ENCODE measurements around the gene FOSB.
A peak's percentile ranks its signal among the peaks of the same experiment; 100 is the strongest.

Gene FOSB

DNA sequence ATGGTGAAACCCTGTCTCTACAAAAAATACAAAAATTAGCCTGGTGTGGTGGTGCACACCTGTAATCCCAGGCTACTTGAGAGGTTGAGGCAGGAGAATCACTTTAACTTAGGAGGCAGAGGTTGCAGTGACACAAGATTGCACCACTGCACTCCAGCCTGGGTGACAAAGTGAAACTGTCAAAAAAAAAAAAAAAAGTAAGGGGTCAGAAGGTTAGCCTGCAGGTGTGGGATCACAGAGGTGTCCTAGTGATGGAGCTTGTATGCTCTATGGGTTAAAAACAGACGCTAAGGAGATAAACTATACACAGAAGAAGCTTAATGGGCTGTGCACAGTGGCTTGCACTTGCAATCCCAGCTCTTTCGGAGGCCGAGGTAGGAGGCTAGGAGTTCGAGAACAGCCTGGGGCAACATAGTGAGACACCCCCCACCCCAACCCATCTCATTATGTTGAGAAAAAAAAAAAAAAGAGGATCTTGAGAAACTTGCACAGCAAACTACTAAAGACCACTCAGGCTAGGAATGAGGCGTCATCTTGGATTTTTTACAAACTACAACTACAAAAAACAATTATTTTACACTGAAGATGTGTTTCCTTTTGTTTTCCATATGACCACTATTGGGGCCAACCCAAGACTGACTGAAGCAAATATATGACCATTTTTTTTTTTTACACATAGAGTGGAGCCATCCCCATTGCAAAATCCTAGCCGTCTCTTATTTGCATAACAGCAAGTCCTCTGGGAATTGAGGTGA, 7.9 kb downstream of the FOSB start:
- intact Hi-C loops (cut with DNase I): no loop called here
- no peak for DNase-seq

DNA sequence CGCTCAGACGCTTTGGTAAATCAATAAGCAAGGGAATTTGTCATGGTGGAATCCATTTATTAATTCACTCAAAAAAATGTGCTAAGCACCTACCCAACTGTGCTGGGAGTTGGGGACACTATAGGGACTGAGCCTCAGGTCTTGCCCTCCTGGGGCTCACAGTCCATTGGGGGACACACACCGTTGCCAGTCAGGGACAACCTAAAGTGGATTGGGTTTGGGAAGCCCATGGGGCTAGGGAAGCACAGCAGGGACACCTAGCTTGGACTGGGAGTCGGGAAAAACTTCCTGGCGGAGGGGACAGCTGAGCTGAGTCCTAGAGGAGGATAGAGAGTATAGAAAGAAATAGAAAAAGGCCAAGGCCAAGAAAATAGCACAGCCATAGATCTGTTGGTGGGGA, 8.5 kb downstream of the FOSB start:
- intact Hi-C loops (cut with DNase I): no loop called here
- DNase-seq: no peak

DNA sequence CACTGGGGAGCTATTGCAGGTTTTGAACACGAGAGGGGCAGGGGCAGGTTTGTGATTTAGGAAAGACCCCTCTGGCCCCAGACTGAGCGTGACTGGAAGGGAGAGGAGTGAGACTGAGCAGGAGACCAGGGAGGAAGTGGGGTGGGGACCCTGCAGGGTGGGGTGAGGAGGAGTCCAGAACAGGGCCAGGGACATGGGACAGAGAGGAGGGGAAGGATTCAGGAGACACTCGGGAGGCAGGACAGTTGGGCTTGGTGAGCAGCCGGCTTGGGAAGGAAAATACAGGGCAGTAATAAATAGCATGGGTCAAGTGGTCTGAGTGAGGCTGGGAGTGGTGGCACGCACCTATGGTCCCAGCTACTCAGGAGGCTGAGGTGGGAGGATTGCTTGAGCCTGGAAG, 9.4 kb downstream of the FOSB start:
- intact Hi-C loops (cut with DNase I): no loop called here
- no peak for DNase-seq

DNA sequence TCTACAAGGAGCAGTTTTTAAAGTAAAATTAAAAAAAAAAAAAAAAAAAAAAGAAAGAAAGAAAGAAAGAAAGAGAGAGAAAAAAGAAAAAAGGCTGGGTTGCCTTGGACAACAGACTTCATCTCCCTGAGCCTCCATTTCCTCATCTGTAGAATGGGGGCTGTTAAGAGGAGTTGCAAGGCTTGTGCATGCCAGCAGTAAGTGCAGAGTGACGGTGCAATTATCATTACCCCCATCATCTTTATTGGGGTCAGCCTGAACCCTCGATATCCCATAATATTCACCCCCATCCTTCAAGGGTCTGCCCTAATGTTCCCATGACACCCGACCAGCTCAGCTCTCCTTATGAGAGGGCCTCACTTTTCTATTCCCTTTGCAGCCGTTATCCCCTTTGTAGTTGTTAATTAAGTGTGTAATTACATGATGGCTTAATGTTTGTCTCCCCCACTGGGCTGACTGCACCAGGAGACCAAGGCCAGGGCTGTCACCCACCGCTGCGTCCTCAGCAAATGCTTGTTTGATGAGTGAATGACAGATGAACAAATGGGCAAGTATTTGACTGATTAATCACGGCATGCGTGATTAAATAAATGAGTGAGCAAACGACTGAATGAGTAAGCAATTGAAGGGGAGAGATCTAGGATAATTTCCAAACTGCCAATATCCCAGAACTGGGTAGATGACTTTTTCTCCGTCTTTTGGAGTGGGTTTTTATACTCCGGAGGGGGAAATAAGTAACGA, 10.1 kb downstream of the FOSB start:
- intact Hi-C loops (cut with DNase I): loop anchor here (2.0 kb wide), 1 partner anchor 39 kb away; no protein-coding TSS in a partner anchor
- DNase-seq: peak in 2 of 42 donors; percentile 29 to 39

DNA sequence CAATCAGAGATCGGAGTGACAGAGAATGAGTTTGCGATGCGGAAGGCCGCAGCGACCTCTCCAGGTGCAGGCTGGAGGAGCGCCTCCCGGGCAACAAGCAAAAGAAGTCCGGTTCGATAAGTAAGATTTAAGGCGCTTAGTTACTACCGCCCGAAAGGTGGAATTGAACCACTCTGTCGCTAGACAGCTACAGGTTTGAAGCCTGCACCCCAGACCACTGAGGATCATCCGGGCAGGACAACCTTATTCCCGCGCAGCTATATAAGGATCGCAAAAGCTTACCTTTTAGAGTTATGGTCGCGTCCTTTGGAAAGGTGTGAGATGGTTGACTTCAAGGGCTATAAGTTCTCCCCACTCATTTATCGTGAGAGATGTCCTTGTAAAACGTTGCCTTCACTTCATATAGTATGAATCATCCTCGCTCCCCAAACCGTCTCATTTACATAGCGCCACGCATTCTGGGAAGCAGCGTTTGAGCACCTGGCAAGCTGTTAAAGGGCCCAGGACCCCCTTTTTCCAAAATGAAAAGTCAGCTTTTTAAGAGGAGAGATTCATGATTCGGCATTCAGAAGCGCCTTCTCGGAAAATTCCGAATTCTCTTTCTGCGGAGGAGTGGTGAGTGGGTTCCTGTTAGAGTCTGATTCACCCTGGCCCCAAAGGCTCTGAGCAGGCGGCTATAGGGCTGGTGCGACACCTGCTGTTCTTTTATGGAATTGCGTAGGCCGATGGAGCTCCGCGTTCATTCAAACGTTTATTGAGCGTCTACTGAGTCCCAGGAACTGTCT, 10.8 kb downstream of the FOSB start:
- intact Hi-C loops (cut with DNase I): loop anchor here (2.0 kb wide), 1 partner anchor 40 kb away; no protein-coding TSS in a partner anchor
- DNase-seq: peak; percentile 73 to 94 (median 87)

DNA sequence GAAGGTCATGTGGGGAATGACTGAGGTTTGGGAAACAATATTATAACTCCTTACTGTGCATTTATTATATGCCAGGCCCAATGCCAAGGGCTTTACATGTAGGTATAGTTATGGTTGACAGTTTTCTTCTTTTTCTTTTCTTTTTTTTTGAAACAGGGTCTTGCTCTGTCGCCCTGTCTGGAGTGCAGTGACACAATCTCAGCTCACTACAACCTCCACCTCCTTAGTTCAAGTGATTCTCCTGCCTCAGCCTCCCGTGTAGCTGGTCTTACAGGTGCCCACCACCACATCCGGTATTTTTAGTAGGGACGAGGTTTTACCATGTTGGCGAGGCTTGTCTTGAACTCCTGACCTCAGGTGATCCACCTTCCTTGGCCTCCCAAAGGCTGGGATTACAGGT, 15.2 kb downstream of the FOSB start:
- no peak for DNase-seq
- intact Hi-C loops (cut with DNase I): no loop called here

DNA sequence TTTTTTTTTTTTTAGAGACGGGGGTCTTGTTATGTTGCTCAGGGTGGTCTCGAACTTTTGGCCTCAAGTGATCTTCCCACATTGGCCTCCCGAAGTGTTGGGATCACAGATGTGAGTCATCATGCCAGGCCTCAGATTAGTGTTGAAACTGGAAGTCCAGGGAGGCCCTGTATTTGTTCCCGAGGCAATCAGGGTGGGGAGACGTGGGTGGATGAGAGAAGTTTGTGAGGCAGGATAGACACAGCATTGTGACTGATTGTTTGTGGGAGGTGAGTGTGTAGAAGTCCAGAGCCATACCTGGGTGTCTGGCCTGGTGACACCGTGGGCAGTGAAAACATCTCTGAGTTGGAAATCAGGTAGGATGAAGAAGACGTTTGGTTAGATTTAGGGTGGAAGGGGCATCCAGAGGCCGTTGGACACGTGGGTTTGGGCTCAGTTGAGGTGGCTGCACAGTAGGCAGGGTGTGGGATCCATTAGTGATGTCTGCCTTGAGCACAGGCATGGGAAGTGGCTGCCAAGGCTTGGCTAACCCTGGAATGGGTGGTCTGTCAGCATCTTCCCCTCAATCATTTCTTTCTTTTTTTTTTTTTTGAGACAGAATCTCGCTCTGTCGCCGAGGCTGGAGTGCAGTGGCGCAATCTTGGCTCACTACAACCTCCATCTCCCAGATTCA, 16.6 kb downstream of the FOSB start:
- intact Hi-C loops (cut with DNase I): no loop called here
- DNase-seq: no peak

DNA sequence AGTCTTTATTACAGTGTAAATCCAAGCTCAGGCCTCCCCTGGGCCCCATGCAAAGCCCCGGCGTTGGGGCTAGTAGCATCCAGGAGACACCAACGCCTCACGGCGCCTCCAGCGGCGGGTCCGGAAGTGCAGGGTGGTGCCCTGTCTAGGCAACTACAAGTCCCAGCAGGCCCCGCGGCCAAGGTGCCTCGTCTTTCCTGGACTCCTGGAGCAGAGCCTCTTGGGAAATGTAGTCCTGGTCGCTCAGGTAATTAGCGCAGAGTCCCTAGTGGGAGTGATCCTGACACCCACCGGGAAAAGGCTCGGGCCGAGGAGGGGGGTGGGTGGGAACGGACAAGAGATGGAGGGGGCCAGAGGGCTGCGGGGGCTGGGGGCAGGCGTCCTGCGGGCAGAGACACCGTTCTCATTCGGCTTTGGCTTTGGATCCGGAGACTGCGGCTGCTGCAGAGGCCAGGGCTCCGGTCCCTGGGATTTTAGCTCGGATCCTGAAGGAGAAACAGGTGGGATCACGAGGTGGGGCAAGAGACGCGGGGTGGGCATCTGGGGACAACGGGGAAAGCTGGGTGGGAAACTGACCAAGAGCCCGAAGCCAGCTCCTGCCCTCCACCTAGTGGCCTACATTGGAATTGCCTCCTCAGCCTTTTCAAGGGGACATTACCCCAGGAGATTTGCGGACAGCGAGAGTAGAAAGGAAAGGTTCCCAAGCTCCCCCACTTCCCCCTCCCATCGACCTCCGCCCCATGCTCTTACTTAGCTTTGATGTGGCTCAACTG, 17.7 kb downstream of the FOSB start:
- intact Hi-C loops (cut with DNase I): no loop called here
- DNase-seq: peak; percentile 97 to 100 (median 99)

DNA sequence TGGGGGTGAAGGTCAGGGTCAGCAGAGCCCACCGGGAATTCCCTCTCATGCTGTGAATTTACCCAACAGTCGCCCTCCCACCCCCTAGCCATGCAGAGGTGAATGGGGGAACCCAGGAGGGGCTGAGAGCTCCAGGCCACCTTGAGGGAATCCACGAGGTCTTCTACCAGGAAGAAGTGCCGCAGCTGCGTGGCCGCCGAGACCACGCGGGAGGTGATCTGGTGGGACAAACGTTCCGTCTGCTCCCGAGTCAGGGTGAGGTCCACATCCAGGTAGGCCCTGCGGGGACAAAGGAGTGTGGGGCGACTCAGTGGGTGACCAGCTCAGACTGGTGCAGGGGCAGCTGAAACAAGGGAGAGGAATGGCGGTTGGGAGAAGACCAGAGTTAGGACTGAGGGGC, 20.9 kb downstream of the FOSB start:
- intact Hi-C loops (cut with DNase I): no loop called here
- no peak for DNase-seq

DNA sequence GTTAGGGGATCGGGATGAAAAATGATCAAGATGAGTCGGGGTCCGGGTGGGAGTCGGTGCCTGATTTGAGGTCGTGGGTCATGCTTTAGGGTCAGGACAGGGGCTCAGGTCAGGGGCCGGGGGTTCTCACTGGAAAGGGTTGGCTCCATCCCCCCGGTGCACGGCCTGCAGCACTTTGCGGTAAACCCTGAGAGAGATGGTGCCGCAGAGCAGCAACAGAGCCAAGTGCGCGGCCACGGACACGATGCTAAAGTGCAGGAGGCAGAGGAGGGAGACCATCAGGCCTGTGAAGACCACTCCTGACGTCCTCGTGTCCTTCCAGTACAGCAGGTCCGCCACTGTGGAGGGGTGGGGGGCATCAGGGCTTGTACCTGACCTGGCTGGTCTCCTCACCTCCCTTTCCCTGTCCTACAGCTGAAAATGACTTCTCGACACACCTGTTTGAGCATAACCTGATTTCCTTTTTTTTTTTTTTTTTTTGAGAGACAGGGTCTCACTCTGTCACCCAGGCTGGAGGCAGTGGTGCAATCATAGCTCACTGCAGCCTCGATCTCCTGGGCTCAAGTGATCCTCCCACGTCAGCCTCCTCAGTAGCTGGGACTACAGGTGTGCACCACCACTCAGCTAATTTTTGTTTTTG, 21.5 kb downstream of the FOSB start:
- DNase-seq: no peak
- intact Hi-C loops (cut with DNase I): no loop called here

DNA sequence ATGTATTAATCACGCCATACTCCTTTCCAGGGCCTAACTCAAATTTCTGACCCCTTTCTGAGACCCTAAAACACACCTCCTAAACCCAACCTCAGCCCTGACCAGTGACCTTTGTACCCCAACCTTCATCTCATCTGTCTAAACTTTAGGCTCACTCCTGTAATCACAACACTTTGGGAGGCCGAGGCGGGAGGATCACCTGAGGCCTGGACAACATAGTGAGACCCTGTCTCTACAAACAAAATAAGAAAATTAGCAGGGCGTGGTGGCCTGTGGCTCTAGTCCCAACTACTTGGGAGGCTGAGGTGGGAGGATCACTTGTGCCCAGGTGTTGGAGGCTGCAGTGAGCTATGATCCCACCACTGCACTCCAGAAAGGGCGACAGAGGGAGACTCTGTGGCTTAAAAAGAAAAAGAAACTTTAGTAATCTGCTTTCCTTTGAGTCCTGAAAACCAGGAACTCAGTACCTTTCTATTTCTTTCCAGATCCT, 24.4 kb downstream of the FOSB start:
- no peak for DNase-seq
- intact Hi-C loops (cut with DNase I): no loop called here

DNA sequence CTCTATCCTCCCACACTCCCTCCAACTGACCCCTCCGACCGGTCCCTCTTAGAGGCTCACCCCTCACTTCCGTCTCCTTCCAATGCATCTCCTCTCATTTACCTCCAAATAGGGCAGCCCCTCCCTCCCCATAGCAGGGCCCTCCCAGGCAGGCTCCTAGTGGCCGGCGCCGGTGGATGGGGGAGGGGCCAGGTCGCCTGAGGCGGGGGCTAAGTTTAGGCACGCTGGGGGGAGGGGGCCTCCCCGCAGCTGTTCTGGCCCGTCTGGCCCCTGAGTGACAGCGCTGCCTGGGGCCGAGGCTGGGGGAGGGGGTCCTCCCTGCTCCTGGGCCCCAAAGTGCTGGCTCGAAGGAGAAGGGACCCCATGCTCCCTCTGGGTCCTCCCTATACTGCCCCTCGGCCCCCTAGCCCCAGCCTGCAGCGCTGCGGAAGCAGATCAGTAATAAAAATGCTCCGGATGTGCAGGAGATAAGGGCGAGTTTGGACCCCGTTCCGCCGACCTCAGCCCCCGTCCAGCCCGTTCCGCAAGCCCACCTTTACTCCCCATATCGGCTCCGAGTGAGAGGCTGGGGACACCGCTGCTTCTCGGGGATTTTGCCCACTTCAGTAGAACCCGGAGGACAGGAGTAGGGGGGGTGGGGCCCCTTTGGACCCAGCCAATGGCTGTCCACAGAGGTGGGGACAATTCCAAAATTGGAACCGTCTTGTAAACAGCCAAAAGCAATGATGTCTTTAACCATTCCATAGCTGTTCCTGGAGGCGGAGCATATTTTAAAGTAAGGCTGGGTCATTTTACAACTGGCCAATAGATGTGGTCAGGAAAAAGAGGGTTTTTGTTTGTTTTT, 25.1 kb downstream of the FOSB start:
- intact Hi-C loops (cut with DNase I): no loop called here
- DNase-seq: peak in 7 of 42 donors; percentile 17 to 60 (median 42)

DNA sequence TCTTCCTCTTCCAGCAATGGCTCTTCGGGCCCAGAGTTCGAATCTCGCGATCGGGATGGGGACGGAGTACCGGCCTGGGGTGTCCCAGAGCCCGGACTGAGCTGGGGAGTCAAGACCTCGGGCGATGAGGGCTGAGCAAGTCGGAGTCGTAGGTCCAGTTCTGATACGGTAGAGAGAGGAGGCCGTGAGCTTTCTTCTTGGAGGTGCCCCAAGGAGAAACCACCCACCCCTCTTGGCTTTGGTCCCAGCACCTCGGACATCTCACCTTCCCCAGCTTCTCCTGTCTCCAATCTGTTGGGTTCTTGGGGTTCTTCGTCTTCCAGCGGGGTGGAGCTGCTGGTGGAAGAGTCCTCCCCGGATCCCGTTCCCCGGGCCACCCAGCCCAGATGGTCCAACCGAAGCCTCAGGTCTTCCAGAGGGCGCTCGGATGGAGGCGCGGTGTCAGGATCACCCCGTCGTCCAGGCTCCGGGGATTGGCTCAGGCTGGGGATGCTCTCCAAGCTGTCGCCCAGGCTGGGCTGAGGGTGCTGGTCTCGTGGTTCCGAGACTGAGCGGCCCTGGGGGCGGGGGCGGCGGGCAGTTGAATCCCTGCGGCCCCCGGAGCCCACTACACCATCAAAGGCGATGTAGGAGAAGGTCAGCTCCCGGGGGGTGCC, 26.6 kb downstream of the FOSB start:
- intact Hi-C loops (cut with DNase I): no loop called here
- no peak for DNase-seq

DNA sequence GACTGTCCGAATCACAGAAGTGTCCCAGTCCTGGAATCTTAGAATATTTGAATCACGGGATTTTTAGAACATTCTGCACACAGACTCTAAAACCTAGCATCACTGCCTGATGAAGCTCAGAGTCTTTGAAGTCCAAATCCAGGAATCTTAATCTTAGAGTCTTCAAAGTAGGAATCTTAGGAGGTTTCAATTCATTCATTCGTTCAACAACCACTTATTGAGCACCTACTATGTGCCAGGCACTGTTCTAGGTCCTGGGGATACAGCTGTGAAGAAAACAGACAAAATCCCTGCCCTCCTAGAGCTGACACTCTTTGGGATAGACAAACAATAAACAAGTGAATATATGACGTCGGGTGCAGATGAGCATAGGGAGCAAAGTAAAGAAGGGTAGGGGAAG, 27.4 kb downstream of the FOSB start:
- DNase-seq: no peak
- intact Hi-C loops (cut with DNase I): no loop called here

DNA sequence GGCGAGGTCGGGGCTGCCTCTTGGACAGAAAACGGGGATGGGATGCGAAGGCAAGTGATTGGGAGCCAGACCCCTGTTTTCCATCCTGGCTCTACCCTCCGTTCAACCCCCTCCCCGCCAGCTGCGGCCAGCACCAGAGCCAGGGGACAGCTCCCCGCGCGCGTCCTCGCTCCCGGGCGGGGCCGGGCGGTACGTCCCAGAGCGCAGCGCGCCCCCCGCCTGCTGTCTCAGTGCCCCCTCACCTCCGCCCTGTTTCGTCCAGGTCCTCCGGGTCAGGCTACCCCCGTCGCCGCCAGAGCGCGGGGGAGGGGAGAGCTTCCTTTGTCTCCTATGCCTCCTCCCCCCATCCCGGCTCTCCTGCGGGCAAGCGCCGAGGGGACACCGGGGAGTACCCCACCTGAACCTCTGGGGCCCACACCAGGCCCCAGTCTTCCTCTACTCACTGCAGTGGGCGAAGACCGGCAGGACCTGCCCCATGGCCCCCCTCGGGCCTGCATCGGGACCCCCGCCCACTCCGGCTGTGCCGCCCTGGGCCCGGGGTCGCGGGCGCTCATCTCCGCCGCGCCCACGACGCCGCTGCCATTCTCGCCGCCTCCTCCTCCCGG, 28.7 kb downstream of the FOSB start:
- DNase-seq: peak in 25 of 42 donors; percentile 14 to 65 (median 36)
- intact Hi-C loops (cut with DNase I): no loop called here

DNA sequence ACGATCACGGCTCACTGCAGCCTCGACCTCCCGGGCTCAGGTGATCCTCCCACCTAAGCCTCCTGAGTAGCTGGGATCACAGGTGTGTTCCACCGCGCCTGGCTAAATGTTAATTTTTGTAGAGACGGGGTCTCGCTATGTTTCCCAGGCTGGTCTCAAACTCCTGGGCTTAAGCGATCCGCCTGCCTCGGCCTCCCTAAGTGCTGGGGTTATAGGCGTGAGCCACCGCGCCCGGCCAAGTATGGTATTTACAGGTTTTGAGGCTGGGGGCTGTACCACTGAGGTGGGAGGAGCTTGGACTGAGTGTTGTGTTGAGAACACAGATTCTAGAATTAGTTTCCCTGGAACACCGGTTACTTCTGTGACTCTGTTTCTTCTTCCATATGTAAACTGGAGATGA, 30.0 kb downstream of the FOSB start:
- no peak for DNase-seq
- intact Hi-C loops (cut with DNase I): no loop called here
